ENCODE data around the gene BTBD16. TPM values are rescaled to one million over a fixed set of nuclear protein-coding genes. Genes with fewer than 3 reads are reported as not detected.

BTBD16 gene
- total and polyA plus RNA-seq, 4 experiments from 2014 or later: 0.09 TPM; not detected in 3

- CTCF ChIA-PET (ENCODE audit: partially characterized antibody): interaction anchor here (1.0 to 2.1 kb wide), 2 partner anchors 88 to 218 kb away, joined by 3 to 11 read pairs; no protein-coding TSS in a partner anchor
- no peak overlapping the region for H3K27ac ChIP-seq (ENCODE audit: low read depth, low read length)
- POLR2A ChIA-PET (ENCODE audit: partially characterized antibody): no interaction called here
Measured at GRCh38 chr10:122347170-122347841, 76.2 kb downstream of the BTBD16 start.

GRCh38 chr10:122348512-122348911 is 77.4 kb downstream of the BTBD16 start:
- H3K9me3 Mint-ChIP-seq: no peaks in the 10 kb centered on the region
- no peaks in the 10 kb centered on the region for H3K4me1 Mint-ChIP-seq
- Histone ChIP-seq H3K27me3 (ENCODE audit: insufficient read depth, low read length) (no peaks in the 10 kb centered on the region), H3K4me1 (ENCODE audit: insufficient read depth, low read length) (no peaks in the 10 kb centered on the region), H3K36me3 (ENCODE audit: insufficient read depth, low read length) (no peaks in the 10 kb centered on the region), H3K9me3 (ENCODE audit: control insufficient read depth in 1 of 2, low read length in 2 of 2) (no peaks in the 10 kb centered on the region), H3K4me3 (ENCODE audit: low read length in 2 of 2) (no peak overlapping the region), H3K27ac (ENCODE audit: low read depth, low read length) (no peak overlapping the region)
- H3K27me3 Mint-ChIP-seq: peaks cover 0 to 2% of the 10 kb centered on the region in 2 donors
- H3K4me3 Mint-ChIP-seq: no peak overlapping the region
- no peak overlapping the region for H3K27ac Mint-ChIP-seq
- no peak for DNase-seq
- ChIA-PET POLR2A (ENCODE audit: partially characterized antibody) (no interaction called here), CTCF (ENCODE audit: partially characterized antibody) (interaction anchor here (0.7 kb wide), 1 partner anchor 33 kb away, joined by 4 read pairs; no protein-coding TSS in a partner anchor)
- H3K36me3 Mint-ChIP-seq: no peaks in the 10 kb centered on the region
- intact Hi-C loops (cut with micrococcal nuclease): no loop called here

More at GRCh38 chr10:122347170-122347841, 76.2 kb downstream of the BTBD16 start:
- Mint-ChIP-seq H3K27me3 (peaks cover 0 to 2% of the 10 kb centered on the region in 2 donors), H3K9me3 (no peaks in the 10 kb centered on the region), H3K4me3 (no peak overlapping the region), H3K27ac (no peak overlapping the region), H3K36me3 (no peaks in the 10 kb centered on the region), H3K4me1 (peaks cover 3 to 6% (median 4%) of the 10 kb centered on the region in 4 donors)
- Histone ChIP-seq H3K27me3 (ENCODE audit: insufficient read depth, low read length) (no peaks in the 10 kb centered on the region), H3K36me3 (ENCODE audit: insufficient read depth, low read length) (no peaks in the 10 kb centered on the region), H3K4me3 (ENCODE audit: low read length in 2 of 2) (no peak overlapping the region), H3K4me1 (ENCODE audit: insufficient read depth, low read length) (no peaks in the 10 kb centered on the region), H3K9me3 (ENCODE audit: control insufficient read depth in 1 of 2, low read length in 2 of 2) (no peaks in the 10 kb centered on the region)
- no peak for DNase-seq
- intact Hi-C loops (cut with micrococcal nuclease): no loop called here

- intact Hi-C loops (cut with micrococcal nuclease): no loop called here
- H3K9me3 Mint-ChIP-seq: no peaks in the 10 kb centered on the region
- Histone ChIP-seq H3K9me3 (ENCODE audit: control insufficient read depth in 1 of 2, low read length in 2 of 2) (no peaks in the 10 kb centered on the region), H3K4me3 (ENCODE audit: low read length in 2 of 2) (no peak overlapping the region), H3K36me3 (ENCODE audit: insufficient read depth, low read length) (no peaks in the 10 kb centered on the region), H3K4me1 (ENCODE audit: insufficient read depth, low read length) (no peaks in the 10 kb centered on the region), H3K27me3 (ENCODE audit: insufficient read depth, low read length) (no peaks in the 10 kb centered on the region), H3K27ac (ENCODE audit: low read depth, low read length) (no peak overlapping the region)
- no peak overlapping the region for H3K27ac Mint-ChIP-seq
- H3K4me3 Mint-ChIP-seq: no peak overlapping the region
- H3K36me3 Mint-ChIP-seq: no peaks in the 10 kb centered on the region
- ChIA-PET CTCF (ENCODE audit: partially characterized antibody) (interaction anchor here (0.7 kb wide), 1 partner anchor 32 kb away, joined by 4 read pairs; no protein-coding TSS in a partner anchor), POLR2A (ENCODE audit: partially characterized antibody) (no interaction called here)
- peaks cover 0 to 4% of the 10 kb centered on the region in 2 donors for H3K27me3 Mint-ChIP-seq
- H3K4me1 Mint-ChIP-seq: no peaks in the 10 kb centered on the region
- no peak for DNase-seq
Measured at GRCh38 chr10:122348935-122349361, 77.9 kb downstream of the BTBD16 start.

GRCh38 chr10:122349758-122350369 is 78.8 kb downstream of the BTBD16 start:
- CTCF ChIA-PET (ENCODE audit: partially characterized antibody): no interaction called here
- no peaks in the 10 kb centered on the region for H3K27me3 ChIP-seq (ENCODE audit: insufficient read depth, low read length)
- H3K27me3 Mint-ChIP-seq: peaks cover 0 to 4% of the 10 kb centered on the region in 2 donors
- H3K27ac Mint-ChIP-seq: no peak overlapping the region
- POLR2A ChIA-PET (ENCODE audit: partially characterized antibody): no interaction called here
- no peaks in the 10 kb centered on the region for H3K9me3 ChIP-seq (ENCODE audit: control insufficient read depth in 1 of 2, low read length in 2 of 2)
- no peak for DNase-seq
- no peaks in the 10 kb centered on the region for H3K4me1 ChIP-seq (ENCODE audit: insufficient read depth, low read length)
- H3K4me3 Mint-ChIP-seq: no peak overlapping the region
- no peaks in the 10 kb centered on the region for H3K9me3 Mint-ChIP-seq
- no peaks in the 10 kb centered on the region for H3K36me3 ChIP-seq (ENCODE audit: insufficient read depth, low read length)
- intact Hi-C loops (cut with micrococcal nuclease): no loop called here
- H3K36me3 Mint-ChIP-seq: no peaks in the 10 kb centered on the region
- H3K4me1 Mint-ChIP-seq: no peaks in the 10 kb centered on the region
- no peak overlapping the region for H3K4me3 ChIP-seq (ENCODE audit: low read length in 2 of 2)
- no peak overlapping the region for H3K27ac ChIP-seq (ENCODE audit: low read depth, low read length)

GRCh38 chr10:122350893-122351292 is 79.8 kb downstream of the BTBD16 start:
- intact Hi-C loops (cut with micrococcal nuclease): no loop called here
- Mint-ChIP-seq H3K27me3 (peaks cover 0 to 6% of the 10 kb centered on the region in 2 donors), H3K9me3 (no peaks in the 10 kb centered on the region), H3K36me3 (no peaks in the 10 kb centered on the region), H3K4me1 (no peaks in the 10 kb centered on the region), H3K27ac (no peak overlapping the region), H3K4me3 (no peak overlapping the region)
- Histone ChIP-seq H3K27me3 (ENCODE audit: insufficient read depth, low read length) (no peaks in the 10 kb centered on the region), H3K4me3 (ENCODE audit: low read length in 2 of 2) (no peak overlapping the region), H3K9me3 (ENCODE audit: control insufficient read depth in 1 of 2, low read length in 2 of 2) (no peaks in the 10 kb centered on the region), H3K27ac (ENCODE audit: low read depth, low read length) (no peak overlapping the region), H3K4me1 (ENCODE audit: insufficient read depth, low read length) (no peaks in the 10 kb centered on the region), H3K36me3 (ENCODE audit: insufficient read depth, low read length) (no peaks in the 10 kb centered on the region)
- DNase-seq: no peak
- ChIA-PET POLR2A (ENCODE audit: partially characterized antibody) (no interaction called here), CTCF (ENCODE audit: partially characterized antibody) (interaction anchor here (0.9 to 1.9 kb wide), 2 partner anchors 8 to 214 kb away, joined by 3 to 7 read pairs; no protein-coding TSS in a partner anchor)

- Histone ChIP-seq H3K9me3 (ENCODE audit: control insufficient read depth in 1 of 2, low read length in 2 of 2) (no peaks in the 10 kb centered on the region), H3K4me3 (ENCODE audit: low read length in 2 of 2) (no peak overlapping the region), H3K27me3 (ENCODE audit: insufficient read depth, low read length) (no peaks in the 10 kb centered on the region), H3K27ac (ENCODE audit: low read depth, low read length) (no peak overlapping the region), H3K4me1 (ENCODE audit: insufficient read depth, low read length) (no peaks in the 10 kb centered on the region), H3K36me3 (ENCODE audit: insufficient read depth, low read length) (no peaks in the 10 kb centered on the region)
- ChIA-PET POLR2A (ENCODE audit: partially characterized antibody) (no interaction called here), CTCF (ENCODE audit: partially characterized antibody) (interaction anchor here (1.2 to 1.8 kb wide), 2 partner anchors 10 to 82 kb away, joined by 4 to 6 read pairs; no protein-coding TSS in a partner anchor)
- H3K9me3 Mint-ChIP-seq: peaks cover 0 to 7% (median under 1%) of the 10 kb centered on the region in 8 donors
- intact Hi-C loops (cut with micrococcal nuclease): no loop called here
- H3K27ac Mint-ChIP-seq: no peak overlapping the region
- H3K36me3 Mint-ChIP-seq: no peaks in the 10 kb centered on the region
- no peaks in the 10 kb centered on the region for H3K4me1 Mint-ChIP-seq
- no peak for DNase-seq
- no peak overlapping the region for H3K4me3 Mint-ChIP-seq
- peaks cover 0 to 6% of the 10 kb centered on the region in 2 donors for H3K27me3 Mint-ChIP-seq
Measured at GRCh38 chr10:122352817-122353525, 81.9 kb downstream of the BTBD16 start.

GRCh38 chr10:122354383-122354782 is 83.3 kb downstream of the BTBD16 start:
- CTCF ChIA-PET (ENCODE audit: partially characterized antibody): interaction anchor here (1.8 kb wide), 1 partner anchor 11 kb away, joined by 6 read pairs; no protein-coding TSS in a partner anchor
- H3K9me3 Mint-ChIP-seq: peaks cover 4 to 21% (median 11%) of the 10 kb centered on the region in 8 donors

More at GRCh38 chr10:122354383-122354782, 83.3 kb downstream of the BTBD16 start:
- H3K36me3 ChIP-seq (ENCODE audit: insufficient read depth, low read length): no peaks in the 10 kb centered on the region
- intact Hi-C loops (cut with micrococcal nuclease): no loop called here
- no peaks in the 10 kb centered on the region for H3K9me3 ChIP-seq (ENCODE audit: control insufficient read depth in 1 of 2, low read length in 2 of 2)
- Mint-ChIP-seq H3K27me3 (peaks cover 0 to 6% of the 10 kb centered on the region in 2 donors), H3K4me3 (no peak overlapping the region), H3K36me3 (peaks cover 0 to 5% of the 10 kb centered on the region in 2 donors), H3K4me1 (no peaks in the 10 kb centered on the region), H3K27ac (no peak overlapping the region)
- H3K4me3 ChIP-seq (ENCODE audit: low read length in 2 of 2): no peak overlapping the region
- DNase-seq: no peak
- POLR2A ChIA-PET (ENCODE audit: partially characterized antibody): no interaction called here
- H3K27ac ChIP-seq (ENCODE audit: low read depth, low read length): no peak overlapping the region
- no peaks in the 10 kb centered on the region for H3K4me1 ChIP-seq (ENCODE audit: insufficient read depth, low read length)
- H3K27me3 ChIP-seq (ENCODE audit: insufficient read depth, low read length): no peaks in the 10 kb centered on the region
